Stimulated activated CD4-positive, alpha-beta T cell treated with anti-CD3 and anti-CD28 coated beads, Interleukin-4, amount 100 ng/mL, for 4 hours (primary cell): ENCODE results near the gene YLPM1.
A peak's percentile ranks its signal among the peaks of the same experiment; 100 is the strongest.

ENCODE experiments used
- DNase-seq, 2 experiments: peaks; one replicate each; pipeline ENCODE4 v3.0.0-alpha.2; 2020

Gene YLPM1

DNA sequence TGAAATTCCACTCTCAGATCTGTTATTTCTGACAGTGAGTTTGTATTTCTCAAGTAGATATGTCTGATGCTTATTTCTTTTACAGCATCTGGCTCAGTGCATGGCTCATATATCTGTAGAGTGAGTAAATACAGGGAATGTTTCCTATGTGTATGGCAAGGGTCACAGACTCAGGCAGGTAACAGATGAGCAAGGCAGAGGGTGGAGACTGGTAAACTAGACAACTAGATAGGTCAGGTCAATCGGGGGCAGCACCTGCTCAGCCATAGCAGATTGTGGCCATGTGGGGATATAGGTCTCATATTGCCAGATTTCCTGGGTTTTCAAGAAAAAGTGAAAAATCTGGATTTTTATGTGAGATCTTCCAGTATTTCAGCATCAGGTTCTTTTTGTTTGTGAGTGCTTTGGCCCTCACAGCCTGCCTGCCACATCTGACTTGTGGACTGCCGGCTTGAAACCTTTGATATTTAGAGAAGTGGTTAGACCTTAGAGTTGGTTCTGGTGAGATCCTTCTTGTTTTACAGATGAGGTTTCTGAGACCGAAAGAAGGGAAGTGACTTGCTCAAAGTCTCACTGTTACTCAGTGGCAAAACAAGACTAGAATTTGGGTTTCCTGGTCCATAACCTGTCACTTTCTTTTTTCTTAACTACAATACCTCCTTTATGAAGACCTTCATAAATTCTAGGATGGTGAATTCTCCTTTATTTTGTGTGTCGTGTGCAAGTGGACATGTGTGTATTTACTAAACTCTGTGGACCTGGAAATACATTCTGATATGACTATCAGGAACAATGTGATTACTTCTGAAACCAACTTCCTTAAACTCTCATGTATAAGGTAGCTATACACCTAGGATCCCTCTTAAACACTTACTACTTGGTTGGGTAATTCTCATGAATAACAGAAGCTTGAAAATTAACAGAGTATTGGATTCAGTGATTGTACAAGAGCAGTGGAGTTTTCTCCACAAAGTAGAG, 78.4 kb downstream of the YLPM1 start:
- DNase-seq, result no peak

DNA sequence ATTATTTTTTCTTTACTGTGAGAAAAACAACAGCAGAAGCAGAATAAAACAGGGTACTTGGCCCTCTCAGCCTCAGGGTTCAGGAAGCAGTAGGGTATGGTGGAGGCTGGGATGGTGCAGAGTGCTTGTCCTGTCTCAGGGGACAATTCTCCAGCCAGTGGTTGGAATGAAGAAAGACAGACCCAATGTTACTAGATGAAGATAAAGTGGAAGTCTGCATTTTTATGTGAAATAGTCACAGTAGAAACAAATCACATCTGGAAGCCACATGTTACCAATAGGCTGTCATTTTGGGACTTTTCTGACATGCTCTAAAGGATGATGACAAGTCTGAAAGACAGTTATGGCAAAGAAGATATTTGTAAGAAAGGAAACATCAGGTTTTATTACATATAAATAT, 80.5 kb downstream of the YLPM1 start:
- no peak for DNase-seq

DNA sequence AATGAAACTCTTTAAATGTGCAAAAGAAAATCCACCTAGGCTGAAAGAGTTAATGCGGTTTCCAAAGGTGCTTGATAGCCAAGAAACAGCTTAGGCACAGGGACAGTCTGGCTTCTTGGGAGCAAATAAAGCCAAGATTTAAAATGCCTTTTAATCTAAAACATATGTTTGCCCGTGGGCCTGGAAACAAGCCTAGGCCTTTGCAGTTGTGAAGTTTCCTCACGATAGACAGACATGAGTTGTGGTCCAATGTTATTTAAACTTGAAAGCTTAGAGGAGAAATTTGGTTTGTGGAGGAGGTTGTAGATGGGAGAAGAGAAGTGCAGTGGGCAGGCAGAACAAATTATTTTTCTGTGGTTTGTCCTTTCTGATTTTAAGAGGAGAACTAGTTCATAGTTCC, 83.1 kb downstream of the YLPM1 start:
- no peak for DNase-seq

DNA sequence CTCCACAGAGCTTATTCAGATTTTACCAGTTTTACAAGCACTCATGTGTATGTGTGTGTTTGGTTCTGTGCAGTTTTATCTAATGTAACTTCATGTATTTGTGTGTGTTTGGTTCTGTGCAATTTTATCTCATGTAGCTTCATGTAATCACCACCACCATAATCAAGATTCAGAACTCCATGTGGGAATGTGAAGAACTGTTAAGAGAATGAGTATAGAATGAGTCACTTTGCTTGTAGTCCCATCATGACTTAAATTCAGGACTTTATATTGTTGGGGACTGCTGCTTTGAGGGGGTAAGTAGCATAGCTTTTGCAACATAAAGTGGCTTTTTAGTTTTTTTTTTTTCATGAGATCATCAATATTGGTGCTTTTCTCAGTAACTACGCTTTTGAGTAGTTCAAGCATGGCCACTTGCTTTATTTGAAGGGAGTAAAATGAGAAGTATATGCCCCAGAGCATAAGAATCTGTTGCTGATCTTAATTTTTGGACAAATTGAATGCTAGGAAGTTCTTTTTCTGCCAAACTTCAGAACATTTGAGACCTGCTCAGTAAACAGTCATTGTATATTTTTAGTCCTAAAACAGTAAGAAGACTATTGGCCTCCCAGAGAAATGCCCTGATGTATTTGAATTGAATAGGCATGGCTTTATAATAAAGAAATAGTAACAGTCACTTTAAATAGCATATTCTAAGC, 84.0 kb downstream of the YLPM1 start:
- DNase-seq, result no peak

DNA sequence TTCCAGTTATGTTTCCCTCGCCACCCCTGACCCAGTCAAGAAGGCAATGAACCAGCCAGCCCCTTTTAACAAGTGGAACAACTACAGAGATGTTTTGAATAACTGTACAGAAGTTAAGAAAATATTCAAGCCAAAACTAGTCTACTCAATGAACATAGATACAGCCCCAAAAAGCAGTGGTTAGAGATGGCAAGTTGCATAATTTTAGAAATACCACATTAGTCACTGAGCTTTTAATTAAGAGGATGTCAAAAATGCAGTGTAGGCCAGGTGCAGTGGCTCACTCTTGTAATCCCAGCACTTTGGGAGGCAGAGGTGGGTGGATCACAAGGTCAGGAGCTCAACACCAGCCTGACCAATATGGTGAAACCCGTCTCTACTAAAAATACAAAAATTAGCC, 85.7 kb downstream of the YLPM1 start:
- DNase-seq, result no peak

DNA sequence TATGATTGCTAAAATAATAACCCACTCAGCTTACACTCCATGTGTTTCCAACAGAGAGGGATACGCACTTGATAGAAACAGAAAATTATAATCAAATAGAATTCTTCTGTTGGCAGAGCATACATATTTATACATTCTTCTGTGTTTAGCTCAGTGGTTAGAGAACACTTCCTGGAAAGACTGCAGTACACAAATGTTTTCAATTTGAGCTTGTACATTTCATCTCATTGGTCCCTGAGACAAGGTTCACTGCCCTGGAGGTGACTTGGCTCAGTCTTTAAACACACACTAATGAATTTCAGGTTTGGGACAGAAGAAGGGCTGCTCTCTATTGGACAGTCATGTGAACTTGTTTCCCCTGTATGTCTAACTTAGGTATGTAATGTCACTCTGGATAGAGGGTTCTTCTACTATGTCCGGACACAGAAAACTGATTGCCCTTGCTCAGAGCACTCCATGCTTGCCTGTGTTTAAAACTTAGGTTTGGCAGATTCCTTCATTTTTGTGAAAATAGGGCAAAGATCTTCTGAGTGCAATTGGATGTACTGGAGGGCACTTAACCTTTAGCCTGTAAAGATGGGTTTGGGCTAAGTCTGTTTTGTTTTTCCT, 89.9 kb downstream of the YLPM1 start:
- no peak for DNase-seq

DNA sequence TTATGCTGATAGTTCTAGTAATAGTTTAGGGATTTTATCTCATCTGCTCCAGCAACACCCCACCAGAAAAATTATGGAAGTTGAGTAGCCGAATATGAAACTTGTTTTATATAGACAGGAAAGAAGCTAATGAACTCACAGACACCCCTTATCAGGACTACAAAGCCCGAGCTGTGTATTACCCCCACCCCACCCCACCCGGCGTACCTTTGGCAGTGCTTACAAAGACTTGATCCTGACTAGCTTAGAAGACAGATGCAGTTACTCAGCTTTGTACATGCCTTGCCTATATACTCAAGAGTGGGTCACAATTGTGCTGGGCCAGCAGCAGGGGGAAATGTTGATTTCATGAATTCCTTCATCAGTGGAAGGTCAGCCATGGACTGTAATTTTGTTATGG, 90.5 kb downstream of the YLPM1 start:
- no peak for DNase-seq

DNA sequence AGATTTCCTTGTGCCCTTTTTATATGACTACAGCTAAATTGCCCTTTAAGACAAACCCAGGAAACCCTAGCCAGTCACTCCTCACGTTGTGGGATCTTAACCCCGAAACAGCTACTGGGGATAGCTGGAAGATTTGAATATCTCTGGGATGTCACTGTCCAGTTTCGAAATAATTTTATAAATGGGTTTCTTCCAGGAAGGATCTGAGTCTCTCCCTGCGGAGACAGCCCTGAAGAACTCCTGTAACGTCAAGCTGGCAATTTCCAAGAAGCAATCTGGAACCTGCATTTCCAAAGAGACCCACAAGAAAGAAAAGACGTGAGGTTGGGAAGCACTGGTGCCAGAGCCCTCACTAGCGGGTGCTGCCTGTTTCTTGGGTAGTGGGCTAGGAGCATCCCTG, 91.9 kb downstream of the YLPM1 start:
- DNase-seq, result no peak

DNA sequence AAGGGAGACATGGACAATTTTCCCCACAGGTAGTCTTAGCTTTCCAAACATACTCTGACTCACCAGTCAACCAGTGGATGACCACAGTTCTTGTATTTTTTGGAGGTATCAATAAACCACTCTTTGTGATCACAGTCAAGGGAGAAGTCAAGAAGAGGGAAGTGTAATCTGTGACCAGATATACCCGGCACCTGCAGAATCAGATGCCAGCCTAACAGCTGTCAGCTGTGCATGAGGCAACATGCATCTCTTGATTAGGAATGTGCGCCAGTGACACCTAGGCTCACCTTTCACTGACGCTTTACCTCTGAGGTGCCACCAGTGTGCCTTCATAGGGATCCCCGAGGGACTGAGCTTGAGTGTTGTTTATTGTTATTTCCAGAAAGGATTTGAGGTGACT, 92.8 kb downstream of the YLPM1 start:
- DNase-seq, result no peak

DNA sequence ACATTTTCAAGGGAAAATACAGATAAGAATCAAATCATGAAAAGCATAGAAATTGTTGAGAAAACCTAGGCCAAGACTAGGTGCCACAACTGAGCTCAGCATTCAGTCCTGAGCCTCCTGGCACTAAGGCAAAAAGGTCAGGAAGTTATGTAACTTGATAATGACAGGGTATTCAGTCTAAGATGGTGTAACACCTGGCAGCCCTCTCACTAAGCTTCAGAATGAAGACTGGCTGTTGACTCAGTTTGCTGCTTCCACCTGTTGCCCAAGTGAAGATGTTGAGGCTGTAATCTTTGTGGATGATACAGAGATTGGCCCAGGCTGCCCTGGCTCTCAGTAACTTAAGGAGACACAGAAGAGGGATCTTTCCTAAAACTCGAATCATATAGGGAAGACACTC, 93.2 kb downstream of the YLPM1 start:
- no peak for DNase-seq

DNA sequence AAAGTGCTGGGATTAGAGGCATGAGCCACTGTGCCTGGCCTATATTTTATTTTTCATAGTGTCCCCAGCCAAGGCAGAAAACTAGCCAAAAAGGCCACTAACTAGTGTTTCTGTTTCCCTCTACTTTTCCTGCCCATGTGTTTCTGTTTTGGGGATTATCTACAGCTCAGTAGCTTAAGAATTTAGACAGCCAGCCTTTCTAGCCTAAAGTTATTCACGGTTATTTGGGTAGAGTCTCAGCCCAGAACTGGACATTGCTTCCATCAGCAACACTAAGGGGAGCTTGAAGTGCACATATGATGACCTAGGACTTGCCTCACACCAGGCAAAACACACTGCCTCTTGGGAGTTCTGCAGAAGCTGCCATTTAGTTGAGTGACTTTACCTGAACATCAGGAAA, 94.9 kb downstream of the YLPM1 start:
- DNase-seq, result no peak

DNA sequence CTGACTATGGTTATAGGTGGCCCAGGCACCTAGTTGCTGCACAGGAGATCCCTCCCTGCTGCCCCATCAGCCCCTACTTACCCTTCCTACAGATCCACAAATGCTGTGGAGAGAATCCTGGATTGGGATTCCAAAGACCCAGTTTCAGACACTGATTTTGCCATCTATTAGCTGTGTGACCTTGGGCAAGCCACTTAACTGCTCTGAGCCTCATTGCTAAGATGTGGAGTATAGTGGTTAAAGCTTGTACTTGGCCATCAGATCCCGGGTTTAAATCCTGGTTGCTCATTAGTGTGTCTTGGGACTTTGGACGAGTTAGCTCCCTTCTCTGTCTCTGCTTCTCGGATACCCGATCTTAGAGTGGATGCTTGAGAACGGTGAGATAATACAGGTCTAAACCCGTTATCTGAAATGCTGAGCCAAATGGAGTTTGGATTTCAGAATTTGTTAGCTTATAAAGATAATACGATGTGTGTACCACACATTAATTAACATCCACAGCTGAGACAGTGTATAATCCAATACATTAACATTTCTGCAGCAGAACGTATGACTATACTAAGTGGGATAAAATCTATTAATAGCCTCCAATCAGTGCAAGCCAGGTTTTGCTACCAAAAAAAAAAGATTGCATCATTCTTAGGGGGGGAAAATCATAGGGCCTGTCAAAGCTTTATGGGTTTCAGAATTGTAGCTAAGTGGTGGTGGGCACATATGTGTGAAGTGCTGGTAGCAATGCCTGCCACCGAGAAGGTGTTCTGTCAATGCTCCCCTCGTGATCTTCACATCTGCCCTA, 96.8 kb downstream of the YLPM1 start:
- no peak for DNase-seq

DNA sequence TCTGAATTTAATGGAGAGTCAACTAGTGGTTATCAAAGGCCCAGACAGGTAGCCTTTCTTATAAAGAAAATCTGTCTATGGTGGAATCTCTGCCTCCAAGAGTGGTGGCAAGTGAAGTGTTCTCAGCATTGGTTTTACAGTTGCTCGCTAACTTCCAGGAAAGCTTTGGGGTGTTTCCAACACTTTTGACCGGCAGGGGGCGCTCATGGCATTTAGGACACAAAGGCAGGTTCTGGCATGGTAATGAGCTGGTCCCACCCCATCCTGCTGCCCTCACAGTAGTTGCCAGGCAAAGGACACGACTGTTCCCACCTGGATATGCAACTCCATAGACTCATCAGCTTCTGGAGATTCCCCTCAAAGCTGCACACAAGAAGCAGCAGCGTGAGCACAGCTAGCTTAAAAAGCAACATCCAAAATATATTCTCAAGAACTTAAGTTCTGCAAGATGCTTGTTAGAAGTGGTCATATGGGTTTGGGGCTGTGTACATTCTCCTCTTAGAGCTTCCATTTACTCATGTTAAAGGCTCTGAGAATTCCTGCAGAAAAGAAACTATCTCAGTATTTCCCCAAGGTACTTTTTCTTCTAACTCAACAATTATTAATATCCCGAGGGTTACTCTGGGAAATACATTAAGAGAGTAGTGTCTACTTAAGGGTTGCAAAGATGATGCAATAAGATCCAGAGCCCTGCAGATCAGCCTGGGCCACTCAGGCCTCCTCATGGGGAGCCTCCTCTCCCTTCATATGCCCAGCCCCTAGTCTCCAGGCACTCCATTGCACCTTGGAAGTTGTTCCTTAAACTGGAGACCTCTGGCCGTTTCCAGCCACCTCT, 98.0 kb downstream of the YLPM1 start:
- DNase-seq, result peak; percentile 80 to 94

DNA sequence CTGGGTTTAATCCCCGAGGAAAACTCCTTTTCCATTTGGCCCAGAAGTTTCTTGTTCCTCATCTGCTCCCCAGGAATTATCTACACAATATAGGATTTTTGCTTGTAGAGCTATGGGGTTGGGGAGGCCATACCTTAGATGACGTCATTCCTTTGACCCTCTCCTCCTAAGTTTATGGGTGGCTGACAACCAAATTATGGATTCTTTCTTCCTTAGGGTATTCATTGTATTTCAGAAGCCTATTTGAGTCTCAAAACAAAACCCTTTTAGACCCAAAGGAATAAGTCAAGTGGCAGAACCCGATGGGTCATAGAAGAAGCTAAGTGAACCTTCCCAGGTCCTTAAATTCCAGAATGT, 98.6 kb downstream of the YLPM1 start:
- no peak for DNase-seq

DNA sequence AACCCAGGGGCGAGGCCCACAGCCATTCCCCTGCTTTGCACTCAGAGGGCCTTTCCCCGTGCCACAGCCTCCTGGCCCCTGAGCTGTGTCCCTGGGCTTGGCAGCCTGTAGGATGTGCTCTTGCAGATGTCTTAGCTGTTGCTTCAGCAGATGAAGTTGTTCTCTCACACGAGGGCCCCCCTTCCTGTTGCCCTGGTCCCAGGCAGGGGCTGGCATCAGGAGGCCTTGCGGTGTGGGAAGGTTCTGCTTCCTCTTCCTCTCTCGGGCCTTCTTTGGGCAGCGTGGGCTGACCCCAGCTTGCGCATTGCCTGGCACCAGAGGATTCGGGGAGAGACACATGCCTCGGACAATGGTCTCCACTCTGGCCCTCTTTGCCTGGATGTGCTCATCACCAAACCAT, 100.2 kb downstream of the YLPM1 start:
- no peak for DNase-seq

DNA sequence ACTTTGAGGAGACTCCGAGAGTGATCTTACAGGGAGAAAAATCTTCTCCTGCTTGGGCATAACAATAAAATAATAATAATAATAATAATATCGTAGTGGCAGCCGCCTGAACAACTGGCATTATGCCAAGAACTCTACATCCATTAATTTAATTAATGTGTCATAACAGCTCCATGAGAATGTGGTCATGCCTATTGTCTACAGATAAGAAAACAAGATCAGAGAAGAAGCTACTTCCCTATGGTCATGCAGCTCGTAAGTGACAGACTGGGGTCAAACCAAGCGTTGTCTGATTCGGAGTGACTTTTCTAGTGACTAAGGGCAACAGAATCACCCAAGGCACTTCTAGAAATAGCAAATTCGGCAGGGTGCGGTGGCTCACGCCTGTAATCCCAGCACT, 101.1 kb downstream of the YLPM1 start:
- no peak for DNase-seq

DNA sequence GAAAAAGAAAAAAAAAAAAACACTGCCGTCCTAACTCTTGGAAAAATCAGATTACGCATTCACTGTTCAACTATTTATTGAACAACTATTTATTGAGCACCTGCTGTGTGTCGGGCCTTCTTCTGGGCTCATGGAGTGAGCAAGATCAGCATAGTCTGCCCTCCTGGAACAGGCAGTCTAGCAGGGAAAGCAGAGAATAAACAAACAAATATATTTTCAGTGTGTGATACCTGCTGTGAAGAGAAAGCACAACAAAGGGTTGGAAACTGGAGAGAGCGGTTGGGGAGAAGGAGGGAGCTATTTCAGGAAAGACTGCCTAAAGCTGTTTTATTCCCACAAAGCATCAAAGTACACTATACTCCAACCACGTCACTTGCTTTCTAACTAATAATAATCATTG, 102.0 kb downstream of the YLPM1 start:
- no peak for DNase-seq

DNA sequence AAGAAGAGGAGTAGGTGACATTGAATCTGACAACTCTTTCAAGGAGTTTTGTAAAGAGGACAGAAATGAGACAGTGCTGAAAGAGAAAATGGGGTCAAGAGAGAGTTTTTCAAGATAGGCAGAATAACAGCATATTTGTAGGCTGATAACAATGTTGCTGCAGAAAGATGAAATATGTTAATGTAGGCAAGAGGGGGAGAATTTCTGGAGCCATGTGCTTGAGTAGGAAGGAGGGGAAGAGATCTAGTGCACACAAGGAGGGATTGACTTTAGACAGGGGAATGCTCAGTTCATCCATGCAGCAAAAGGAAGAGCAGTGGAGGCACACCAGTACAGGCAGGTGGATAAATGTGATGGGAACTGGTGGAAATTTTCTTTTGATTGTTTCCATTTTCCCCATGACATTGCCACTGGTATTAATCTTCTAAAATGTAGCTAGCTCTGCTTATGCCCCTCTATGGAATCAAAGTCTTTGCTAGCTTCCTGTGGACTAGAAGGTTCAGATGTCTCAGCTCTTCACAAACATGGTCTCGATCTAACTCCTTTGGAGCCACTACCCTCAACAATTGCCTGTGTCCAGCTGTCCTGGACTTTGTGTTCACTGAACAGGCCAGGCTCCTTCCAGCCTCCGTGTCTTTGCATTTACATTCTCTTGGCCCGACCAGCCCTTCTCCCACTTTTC, 103.7 kb downstream of the YLPM1 start:
- no peak for DNase-seq

DNA sequence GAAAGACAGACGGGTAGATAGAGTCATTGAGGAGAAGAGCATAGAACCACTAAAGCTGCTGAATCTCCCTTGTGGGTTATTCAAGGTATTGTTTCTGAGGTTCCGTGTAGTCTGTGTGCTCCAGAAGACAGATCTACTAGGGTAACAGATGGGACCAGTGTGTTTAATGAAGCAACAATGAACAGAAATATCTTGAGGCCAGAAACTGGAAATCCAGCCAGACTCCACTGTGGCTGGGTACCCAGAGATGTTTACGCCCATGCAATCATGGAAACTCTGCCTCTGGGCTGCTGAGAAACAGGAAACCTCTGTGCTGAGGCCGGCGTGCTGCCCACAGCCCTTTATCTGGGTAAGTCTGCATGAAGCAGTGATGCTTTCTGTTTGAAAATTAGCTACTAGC, 104.6 kb downstream of the YLPM1 start:
- peak; percentile 13 to 54 for DNase-seq

DNA sequence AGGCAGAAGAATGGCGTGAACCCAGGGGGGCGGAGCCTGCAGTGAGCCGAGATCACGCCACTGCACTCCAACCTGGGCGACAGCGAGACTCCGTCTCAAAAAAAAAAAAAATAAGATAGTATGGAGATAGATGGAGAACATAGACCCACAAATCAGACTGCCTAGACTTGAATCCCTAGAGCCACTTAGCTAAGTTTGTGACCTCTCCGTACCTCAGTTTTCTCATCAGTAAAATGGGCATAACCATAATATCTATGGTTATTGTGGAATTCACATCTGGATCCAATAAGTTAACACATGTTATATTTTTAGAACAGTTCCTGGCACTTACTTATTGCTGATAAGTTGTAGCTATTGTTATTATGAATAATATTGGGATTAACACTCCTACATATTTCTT, 105.6 kb downstream of the YLPM1 start:
- no peak for DNase-seq

DNA sequence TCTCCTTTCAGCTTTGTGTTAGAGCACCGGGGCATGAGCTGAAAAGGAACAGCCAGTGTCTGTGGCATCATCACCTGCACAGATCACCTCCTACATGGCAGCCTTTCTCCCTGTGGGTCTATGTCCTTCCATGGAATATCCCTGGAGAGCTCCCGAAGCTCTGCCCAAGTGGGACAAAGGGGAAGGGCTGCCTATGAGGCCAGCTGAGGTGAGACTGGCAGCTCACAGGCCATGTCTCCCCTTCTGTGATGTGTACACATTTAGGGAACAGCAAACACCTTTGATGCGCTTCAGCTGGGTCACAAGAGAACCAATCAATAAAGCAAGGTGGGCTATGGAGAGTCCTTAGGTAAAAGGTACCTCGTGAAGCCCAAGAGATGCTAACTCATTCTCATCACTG, 108.7 kb downstream of the YLPM1 start:
- DNase-seq, result no peak

DNA sequence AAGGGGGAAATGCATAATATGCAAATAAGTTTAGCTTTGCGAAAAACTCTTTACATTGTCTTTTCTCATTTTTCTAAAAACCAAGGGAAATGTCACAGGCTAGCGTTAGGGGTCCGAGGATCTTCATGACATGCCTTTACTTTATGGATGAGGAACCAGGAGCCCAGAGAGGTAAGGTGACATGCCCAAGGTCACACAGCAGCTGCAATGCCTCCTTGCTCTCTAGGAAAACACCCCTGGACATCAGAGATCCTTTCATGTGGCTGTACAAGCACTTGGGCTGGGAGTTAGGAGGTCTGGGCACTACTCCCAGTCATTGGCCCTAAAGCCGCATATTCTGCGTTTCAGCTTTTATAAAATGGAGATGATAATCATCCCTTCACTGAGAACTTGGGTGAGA, 112.1 kb downstream of the YLPM1 start:
- no peak for DNase-seq
